MM.1S (cell line): ENCODE measurements around the gene ARHGEF12.

Experiments used
- DNase-seq: peaks from one replicate; pipeline ENCODE4 v3.0.0-alpha.2; 2015
- H2AFZ ChIP-seq: fragments of 300-600 bp; sonication (generic); 2 replicates; pipeline ENCODE4 v1.6.0; 2016; ENCODE audit warnings: antibody characterized with exemption, low read length
- H3F3A ChIP-seq: fragments of 300-600 bp; sonication (generic); 2 replicates; pipeline ENCODE4 v1.6.1; 2016; ENCODE audit warnings: mild to moderate bottlenecking, antibody characterized with exemption, low read length, moderate library complexity, mixed read lengths; ENCODE audit not compliant: insufficient read depth
- H3K27ac ChIP-seq: fragments of 300-600 bp; sonication (generic); 2 replicates; pipeline ENCODE4 v1.5.1; 2016; ENCODE audit warnings: mild to moderate bottlenecking, low read length
- H3K27me3 ChIP-seq: fragments of 300-600 bp; sonication (generic); replicated peaks from 2 replicates; pipeline ENCODE4 v1.6.0; 2016; ENCODE audit warnings: low read length; ENCODE audit not compliant: insufficient read depth
- H3K36me3 ChIP-seq: fragments of 300-600 bp; sonication (generic); replicated peaks from 2 replicates; pipeline ENCODE4 v1.6.1; 2016; ENCODE audit warnings: mild to moderate bottlenecking, low read length, mixed read lengths; ENCODE audit not compliant: insufficient read depth
- H3K4me1 ChIP-seq: fragments of 300-600 bp; sonication (generic); 2 replicates; pipeline ENCODE4 v1.6.1; 2016; ENCODE audit warnings: low read length, mixed read lengths
- H3K4me2 ChIP-seq: fragments of 300-600 bp; sonication (generic); 2 replicates; pipeline ENCODE4 v1.6.0; 2016; ENCODE audit warnings: low read depth, low read length
- H3K4me3 ChIP-seq: fragments of 300-600 bp; sonication (generic); 2 replicates; pipeline ENCODE4 v1.5.1; 2016; ENCODE audit warnings: low read length, mixed read lengths
- H3K79me2 ChIP-seq: fragments of 300-600 bp; sonication (generic); 2 replicates; pipeline ENCODE4 v1.6.1; 2016; ENCODE audit warnings: mixed run types, low read length, mixed read lengths
- H3K9ac ChIP-seq: fragments of 300-600 bp; sonication (generic); 2 replicates; pipeline ENCODE4 v1.6.1; 2016; ENCODE audit warnings: low read length, mixed read lengths
- H3K9me2 ChIP-seq: fragments of 300-600 bp; sonication (generic); replicated peaks from 2 replicates; pipeline ENCODE4 v1.6.1; 2016; ENCODE audit warnings: mild to moderate bottlenecking, low read length, mixed read lengths; ENCODE audit not compliant: insufficient read depth
- H3K9me3 ChIP-seq: fragments of 300-600 bp; sonication (generic); replicated peaks from 2 replicates; pipeline ENCODE4 v1.6.1; 2016; ENCODE audit warnings: mild to moderate bottlenecking, low read length, mixed read lengths; ENCODE audit not compliant: insufficient read depth
- H4K20me1 ChIP-seq: fragments of 300-600 bp; sonication (generic); 2 replicates; pipeline ENCODE4 v1.6.1; 2016; ENCODE audit warnings: mild to moderate bottlenecking, low read length, moderate library complexity, mixed read lengths; ENCODE audit not compliant: insufficient read depth
- CTCF ChIP-seq: fragments of 300-600 bp; sonication (generic); IDR thresholded peaks from 2 replicates; pipeline ENCODE4 v1.5.1; 2016; ENCODE audit warnings: antibody characterized with exemption, low read length, mixed read lengths
- EZH2 ChIP-seq: fragments of 300-600 bp; sonication (generic); optimal IDR thresholded peaks from 2 replicates; pipeline ENCODE3; 2017; ENCODE audit warnings: low read depth, mild to moderate bottlenecking, antibody characterized with exemption, low read length, mixed read lengths
- EZH2phosphoT487 ChIP-seq: fragments of 300-600 bp; sonication (generic); IDR thresholded peaks from 2 replicates; pipeline ENCODE4 v1.6.1; 2018; ENCODE audit warnings: antibody characterized with exemption, low read length

The ARHGEF12 gene

GRCh38 chr11:120386774-120387371, 50.7 kb downstream of the ARHGEF12 start:
- DNase-seq: no peak
- peaks cover 100% of the 10 kb centered on the region for H3K79me2 ChIP-seq

GRCh38 chr11:120388261-120388660, 52.0 kb downstream of the ARHGEF12 start:
- H3K79me2 ChIP-seq: peaks cover 100% of the 10 kb centered on the region
- H3K9me3 ChIP-seq: no peaks in the 10 kb centered on the region
- H2AFZ ChIP-seq: no peak overlapping the region
- no peaks in the 10 kb centered on the region for H3K36me3 ChIP-seq
- no peaks in the 10 kb centered on the region for H3K4me1 ChIP-seq
- DNase-seq: no peak
- H3K4me3 ChIP-seq: no peak overlapping the region
- no peak overlapping the region for H3K4me2 ChIP-seq
- H3F3A ChIP-seq: no peaks in the 10 kb centered on the region
- TF ChIP-seq CTCF (no peak), EZH2phosphoT487 (no peak), EZH2 (no peak)
- peaks cover 44% of the 10 kb centered on the region for H4K20me1 ChIP-seq
- H3K9ac ChIP-seq: no peak overlapping the region
- no peaks in the 10 kb centered on the region for H3K27me3 ChIP-seq
- no peaks in the 10 kb centered on the region for H3K9me2 ChIP-seq
- no peak overlapping the region for H3K27ac ChIP-seq

More at GRCh38 chr11:120386774-120387371, 50.7 kb downstream of the ARHGEF12 start:
- Histone ChIP-seq H2AFZ (no peak overlapping the region), H3K9me3 (no peaks in the 10 kb centered on the region), H3K9ac (no peak overlapping the region), H3K4me3 (no peak overlapping the region), H3F3A (no peaks in the 10 kb centered on the region), H3K4me2 (no peak overlapping the region), H3K9me2 (no peaks in the 10 kb centered on the region), H3K4me1 (no peaks in the 10 kb centered on the region), H4K20me1 (peaks cover 44% of the 10 kb centered on the region), H3K27ac (no peak overlapping the region), H3K36me3 (no peaks in the 10 kb centered on the region), H3K27me3 (no peaks in the 10 kb centered on the region)
- no peak for TF ChIP-seq EZH2
- TF ChIP-seq EZH2phosphoT487: no peak
- no peak for TF ChIP-seq CTCF

- no peaks in the 10 kb centered on the region for H3K4me1 ChIP-seq
- peaks cover 38% of the 10 kb centered on the region; the same call in 1 of the 2 replicates for H4K20me1 ChIP-seq
- H2AFZ ChIP-seq: no peak overlapping the region
- no peaks in the 10 kb centered on the region for H3K9me2 ChIP-seq
- H3K4me2 ChIP-seq: no peak overlapping the region
- H3K9ac ChIP-seq: no peak overlapping the region
- peaks cover 99% of the 10 kb centered on the region for H3K79me2 ChIP-seq
- H3K27me3 ChIP-seq: no peaks in the 10 kb centered on the region
- H3K36me3 ChIP-seq: no peaks in the 10 kb centered on the region
- H3F3A ChIP-seq: no peaks in the 10 kb centered on the region
- H3K4me3 ChIP-seq: no peak overlapping the region
- no peaks in the 10 kb centered on the region for H3K9me3 ChIP-seq
- TF ChIP-seq EZH2 (no peak), CTCF (no peak), EZH2phosphoT487 (no peak)
- no peak overlapping the region for H3K27ac ChIP-seq
- DNase-seq: no peak
Observed at GRCh38 chr11:120389693-120390584, 53.7 kb downstream of the ARHGEF12 start.
